Liver (tissue), 9 donors: ENCODE data around the gene MUC21. TPM values are rescaled to one million over a fixed set of nuclear protein-coding genes. Genes with fewer than 3 reads are reported as not detected.

Experiments used
- DNase-seq: peaks from one replicate; pipeline ENCODE4 v3.0.0-alpha.2; 2017; ENCODE audit warnings: low spot score
- H3K27ac ChIP-seq, 2 donors: one replicate each; pipeline ENCODE4 v1.7.0; 2013; ENCODE audit warnings: inconsistent platforms in 2 of 2, low read length in 2 of 2, control low read depth in 1 of 2, low read depth in 1 of 2, mild to moderate bottlenecking in 1 of 2
- H3K27me3 ChIP-seq, 4 donors: one replicate each; pipeline versions ENCODE4 v1.6.1 to v1.7.0; 2013; ENCODE audit warnings: low read length in 3 of 4, inconsistent platforms in 1 of 4, mild to moderate bottlenecking in 1 of 4, moderate library complexity in 1 of 4; ENCODE audit not compliant: control insufficient read depth in 4 of 4, insufficient read depth in 4 of 4
- H3K36me3 ChIP-seq, 4 donors: one replicate each; pipeline versions ENCODE4 v1.6.1 to v1.7.0; 2013; ENCODE audit warnings: low read length in 3 of 4, mild to moderate bottlenecking in 3 of 4, low read depth in 1 of 4, moderate library complexity in 1 of 4; ENCODE audit not compliant: control insufficient read depth in 4 of 4, insufficient read depth in 3 of 4
- H3K4me1 ChIP-seq, 4 donors: one replicate each; pipeline versions ENCODE4 v1.6.1 to v1.7.0; 2013; ENCODE audit warnings: low read length in 3 of 4, mild to moderate bottlenecking in 3 of 4, moderate library complexity in 1 of 4; ENCODE audit not compliant: control insufficient read depth in 4 of 4, insufficient read depth in 4 of 4
- H3K4me3 ChIP-seq, 3 donors: one replicate each; pipeline versions ENCODE4 v1.6.1 to v1.7.0; 2013; ENCODE audit warnings: low read length in 3 of 3, control low read depth in 1 of 3, low read depth in 1 of 3, mild to moderate bottlenecking in 1 of 3
- H3K9ac ChIP-seq, 2 donors: one replicate each; pipeline ENCODE4 v1.7.0; 2013; ENCODE audit warnings: low read length in 2 of 2, mild to moderate bottlenecking in 2 of 2, moderate library complexity in 2 of 2, control low read depth in 1 of 2, low read depth in 1 of 2
- H3K9me3 ChIP-seq, 4 donors: one replicate each; pipeline versions ENCODE4 v1.6.1 to v1.7.0; 2013; ENCODE audit warnings: low read length in 3 of 4; ENCODE audit not compliant: control insufficient read depth in 4 of 4
- ATF3 ChIP-seq: IDR thresholded peaks from 2 replicates; pipeline ENCODE4 v1.6.1; 2016; ENCODE audit warnings: antibody characterized with exemption
- CTCF ChIP-seq: fragments of 150-350 bp; IDR thresholded peaks from 2 replicates; pipeline ENCODE4 v1.5.1; 2017; ENCODE audit warnings: improper control_type of control experiment, low read depth, low read length; ENCODE audit not compliant: missing input control
- FOXA1 ChIP-seq: IDR thresholded peaks from 2 replicates; pipeline ENCODE4 v1.6.1; 2016; ENCODE audit warnings: antibody characterized with exemption
- FOXA2 ChIP-seq: IDR thresholded peaks from 2 replicates; pipeline ENCODE4 v1.6.1; 2016; ENCODE audit warnings: antibody characterized with exemption
- HNF4A ChIP-seq, 2 donors: conservative IDR thresholded peaks; 2 replicates each; pipeline ENCODE4 v1.6.1; 2016; ENCODE audit warnings: antibody characterized with exemption in 2 of 2, mild to moderate bottlenecking in 2 of 2
- JUND ChIP-seq, 2 donors: IDR thresholded peaks; 2 replicates each; pipeline ENCODE4 v1.6.1; 2016; ENCODE audit warnings: antibody characterized with exemption in 2 of 2
- NR2F2 ChIP-seq: IDR thresholded peaks from 2 replicates; pipeline ENCODE4 v1.6.1; 2016; ENCODE audit warnings: antibody characterized with exemption
- REST ChIP-seq: IDR thresholded peaks from 2 replicates; pipeline ENCODE4 v1.6.1; 2016; ENCODE audit warnings: antibody characterized with exemption, mild to moderate bottlenecking
- RXRA ChIP-seq, 2 donors: IDR thresholded peaks; 2 replicates each; pipeline ENCODE4 v1.6.1; 2017 to 2018; ENCODE audit warnings: antibody characterized with exemption in 2 of 2, mild to moderate bottlenecking in 1 of 2
- SP1 ChIP-seq: IDR thresholded peaks from 2 replicates; pipeline ENCODE4 v1.6.1; 2018; ENCODE audit warnings: antibody characterized with exemption, mild to moderate bottlenecking
- TAF1 ChIP-seq: conservative IDR thresholded peaks from 2 replicates; pipeline ENCODE4 v1.6.1; 2016; ENCODE audit warnings: antibody characterized with exemption, mild to moderate bottlenecking
- ZBTB33 ChIP-seq: IDR thresholded peaks from 2 replicates; pipeline ENCODE4 v1.6.1; 2016; ENCODE audit warnings: antibody characterized with exemption
- WGBS: extraction: QIAGEN DNeasy Blood & Tissue Kit; methylation state at CpG from one replicate; pipeline ENCODE4 v1.1.7; 2013; 5-methylcytosine and 5-hydroxymethylcytosine counted together
- polyA plus RNA-seq, 2 donors: library from polyadenylated mRNA; stranded (reverse) in 1 of 2; unstranded in 1 of 2; fragments of 200-250 nt in 1 of 2; fragments of >200 nt in 1 of 2; fragmentation: Nextera tagmentation in 1 of 2; extraction: Ambion mirVana in 1 of 2; gene quantifications; one replicate each; pipeline versions ENCODE4 v1.2.1 to v1.2.3, GENCODE V29; 2013 to 2015
- total RNA-seq, 2 donors: library from RNA; depleted of rRNA; stranded (reverse); fragments of >200 nt; gene quantifications; one replicate each; pipeline ENCODE4 v1.2.3, GENCODE V29; 2014
- donor health status: healthy.
- donor health status: healthy.
- donor health status: healthy.
- donor health status: healthy.
- donor health status: healthy.

The MUC21 gene
- total and polyA plus RNA-seq, 4 donors: 0.02 TPM; not detected in 3

- Histone ChIP-seq H3K27me3 (no peaks in the 10 kb centered on the region), H3K27ac (no peak overlapping the region), H3K36me3 (no peaks in the 10 kb centered on the region), H3K4me1 (no peaks in the 10 kb centered on the region), H3K4me3 (no peak overlapping the region), H3K9me3 (no peaks in the 10 kb centered on the region), H3K9ac (no peak overlapping the region)
- TF ChIP-seq RXRA (IDR thresholded peaks at IDR 0.05) (no peak), ZBTB33 (no peak), FOXA2 (no peak), SP1 (no peak), ATF3 (no peak), HNF4A (conservative IDR thresholded peaks at IDR 0.05) (no peak)
- DNase-seq: no peak
- 65% methylated on average over 8 of the region's 8 CpGs for WGBS
Measured at GRCh38 chr6:31007694-31008093, 24.2 kb downstream of the MUC21 start.

- no peaks in the 10 kb centered on the region for H3K36me3 ChIP-seq
- WGBS: 63% methylated on average over 4 of the region's 4 CpGs
- H3K27ac ChIP-seq: no peak overlapping the region
- H3K4me1 ChIP-seq: no peaks in the 10 kb centered on the region
- H3K9ac ChIP-seq: no peak overlapping the region
- no peak for DNase-seq
- H3K9me3 ChIP-seq: no peaks in the 10 kb centered on the region
- H3K27me3 ChIP-seq: no peaks in the 10 kb centered on the region
- H3K4me3 ChIP-seq: no peak overlapping the region
- TF ChIP-seq REST: no peak
- no peak for TF ChIP-seq SP1
- TF ChIP-seq RXRA (IDR thresholded peaks at IDR 0.05): no peak
- TF ChIP-seq ATF3: no peak
- TF ChIP-seq NR2F2: no peak
- no peak for TF ChIP-seq JUND (IDR thresholded peaks at IDR 0.05)
- TF ChIP-seq CTCF: no peak
- no peak for TF ChIP-seq FOXA1
- no peak for TF ChIP-seq TAF1
- no peak for TF ChIP-seq HNF4A (conservative IDR thresholded peaks at IDR 0.05)
Measured at GRCh38 chr6:31008165-31008564, 24.6 kb downstream of the MUC21 start.
